Measurements from ENCODE around the gene SERTAD2. TPM values are rescaled to one million over a fixed set of nuclear protein-coding genes. Genes with fewer than 3 reads are reported as not detected.

The SERTAD2 gene
- total RNA-seq, 1 experiment from 2014 or later: 6.6 TPM

DNA sequence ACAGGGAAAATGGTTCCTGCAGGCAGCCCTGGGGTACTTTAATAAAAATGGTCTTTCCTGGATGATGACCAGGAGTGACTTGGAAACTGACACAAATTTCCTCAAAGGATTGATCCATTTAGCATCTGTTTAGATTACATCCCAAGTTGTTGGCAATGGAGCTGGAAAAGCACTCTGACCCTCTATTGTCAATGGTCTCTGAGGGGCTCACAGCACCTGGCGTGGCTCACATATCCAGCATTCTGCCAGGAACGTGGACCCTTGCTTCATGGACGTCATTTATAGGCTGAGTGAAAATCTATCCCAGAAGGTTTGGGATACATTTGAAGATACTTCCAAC, 43.8 kb downstream of the SERTAD2 start:
- DNase-seq (ENCODE audit: low spot score): no peak

GRCh38 chr2:64609227-64609941, 44.3 kb downstream of the SERTAD2 start:
- DNase-seq (ENCODE audit: low spot score): peak; percentile 64

- no peak for DNase-seq (ENCODE audit: low spot score)
Observed at GRCh38 chr2:64608867-64609226, 44.9 kb downstream of the SERTAD2 start.

DNA sequence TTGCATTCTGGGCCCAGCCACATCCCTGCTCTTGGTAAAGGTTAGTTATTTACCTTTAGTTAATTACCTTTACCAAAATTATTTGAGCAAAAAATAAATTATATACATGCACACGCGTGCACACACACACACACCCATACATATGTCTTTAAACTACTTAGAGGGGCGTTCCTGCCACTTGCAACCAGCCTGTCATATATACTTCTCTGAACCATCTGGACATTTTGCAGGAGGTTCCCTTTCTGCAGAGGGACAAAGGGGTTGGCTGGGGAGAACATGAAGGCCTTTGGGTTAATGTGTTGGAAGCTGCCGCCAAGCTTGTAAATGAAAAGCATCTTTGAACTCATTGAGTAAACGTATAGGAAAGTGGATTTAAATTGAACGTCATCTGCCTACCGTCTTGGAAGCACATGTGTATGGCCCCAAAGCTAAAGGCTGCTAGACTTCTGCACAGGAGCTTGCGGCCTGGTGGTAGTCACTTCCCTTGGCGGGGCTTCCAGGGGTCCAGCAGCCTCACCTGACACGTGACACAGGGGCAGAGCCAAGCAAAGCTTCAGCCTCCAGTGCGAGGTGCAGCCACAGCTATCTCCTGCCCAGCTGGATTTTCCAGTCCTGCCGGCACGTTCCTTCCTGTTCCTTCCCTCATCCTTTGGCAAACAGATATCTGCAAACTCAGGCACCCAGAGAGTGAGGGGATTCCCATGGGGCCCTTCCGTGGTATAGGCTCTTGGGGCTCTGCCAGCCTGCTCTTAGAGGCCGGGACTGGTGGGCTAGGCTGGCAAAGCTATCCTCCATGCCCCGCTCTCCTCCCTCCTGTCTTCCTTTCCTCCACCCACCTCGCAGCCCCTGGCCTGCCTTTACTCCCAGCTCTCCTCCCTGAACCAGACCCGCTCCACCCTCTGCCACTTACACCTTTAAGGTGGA, 46.1 kb downstream of the SERTAD2 start:
- DNase-seq (ENCODE audit: low spot score): peak; percentile 90

DNA sequence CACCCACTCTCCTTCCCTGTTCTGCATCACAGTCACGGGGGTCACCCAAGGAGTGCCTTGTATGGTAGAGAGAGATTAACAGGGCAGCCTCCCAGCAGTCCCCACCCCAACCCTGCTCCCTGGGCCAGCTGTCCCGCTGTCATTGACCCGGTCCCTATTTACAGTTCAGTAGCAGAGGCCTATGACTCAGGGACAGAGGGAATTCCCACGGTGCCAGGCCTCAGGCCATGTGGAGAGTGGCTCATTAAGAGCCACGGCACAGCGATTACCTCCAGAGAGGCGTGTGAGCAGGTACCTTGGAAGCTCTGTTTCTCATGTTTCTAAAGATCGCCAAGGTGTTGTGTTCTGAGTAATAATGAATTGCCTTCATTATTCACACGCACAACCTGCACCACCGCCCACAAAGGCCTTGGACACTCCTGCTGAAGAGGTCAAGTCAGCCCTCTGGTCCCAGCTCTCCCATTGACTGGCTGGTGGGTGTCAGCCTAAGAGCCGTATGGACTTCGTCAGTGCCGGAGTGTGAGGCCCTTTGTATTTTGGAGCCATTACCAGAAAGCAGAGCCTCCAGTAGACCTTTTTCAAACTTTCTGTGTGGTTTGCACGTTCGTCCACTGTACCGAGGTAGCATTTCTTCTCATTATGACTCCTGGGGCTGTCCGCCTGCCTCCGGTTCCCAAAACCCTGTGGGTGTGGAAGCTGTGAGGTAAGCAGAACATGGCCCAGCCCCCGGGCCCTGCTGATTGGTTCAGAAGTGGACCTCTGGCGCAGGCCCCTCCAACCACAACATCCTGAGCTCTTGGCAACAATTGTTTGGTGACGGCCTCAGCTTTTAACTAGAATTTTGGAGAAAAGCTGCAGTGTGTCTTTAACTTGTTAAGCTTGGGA, 47.0 kb downstream of the SERTAD2 start:
- DNase-seq (ENCODE audit: low spot score): peak; percentile 77

- no peak for DNase-seq (ENCODE audit: low spot score)
Observed at GRCh38 chr2:64605991-64606478, 47.7 kb downstream of the SERTAD2 start.

DNA sequence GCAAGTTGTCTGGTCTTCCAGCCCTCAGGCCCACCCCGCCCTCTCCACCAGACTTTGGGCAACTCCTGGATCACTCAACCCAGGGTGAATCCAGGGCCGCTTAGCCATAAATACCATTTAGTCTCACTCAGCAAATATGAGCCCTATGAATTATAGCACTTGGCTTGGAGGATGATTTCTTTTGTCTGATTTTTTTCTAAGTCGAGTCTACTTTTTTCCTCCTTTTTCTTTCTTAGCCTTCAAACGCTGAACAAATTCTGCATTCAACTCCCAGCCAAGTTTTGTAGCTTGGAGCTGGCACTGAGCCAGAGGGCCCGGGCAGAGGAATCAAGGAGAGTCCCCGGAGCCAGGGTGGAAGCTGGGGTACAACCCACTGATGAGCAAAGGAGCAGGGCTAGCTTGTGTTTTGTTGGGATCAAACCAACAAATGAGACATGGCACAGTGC, 48.7 kb downstream of the SERTAD2 start:
- DNase-seq (ENCODE audit: low spot score): no peak

- DNase-seq (ENCODE audit: low spot score): no peak
Observed at GRCh38 chr2:64604155-64604554, 49.6 kb downstream of the SERTAD2 start.

- DNase-seq (ENCODE audit: low spot score): no peak
Observed at GRCh38 chr2:64602436-64602835, 51.3 kb downstream of the SERTAD2 start.

GRCh38 chr2:64601785-64602391, 51.8 kb downstream of the SERTAD2 start:
- DNase-seq (ENCODE audit: low spot score): no peak

DNA sequence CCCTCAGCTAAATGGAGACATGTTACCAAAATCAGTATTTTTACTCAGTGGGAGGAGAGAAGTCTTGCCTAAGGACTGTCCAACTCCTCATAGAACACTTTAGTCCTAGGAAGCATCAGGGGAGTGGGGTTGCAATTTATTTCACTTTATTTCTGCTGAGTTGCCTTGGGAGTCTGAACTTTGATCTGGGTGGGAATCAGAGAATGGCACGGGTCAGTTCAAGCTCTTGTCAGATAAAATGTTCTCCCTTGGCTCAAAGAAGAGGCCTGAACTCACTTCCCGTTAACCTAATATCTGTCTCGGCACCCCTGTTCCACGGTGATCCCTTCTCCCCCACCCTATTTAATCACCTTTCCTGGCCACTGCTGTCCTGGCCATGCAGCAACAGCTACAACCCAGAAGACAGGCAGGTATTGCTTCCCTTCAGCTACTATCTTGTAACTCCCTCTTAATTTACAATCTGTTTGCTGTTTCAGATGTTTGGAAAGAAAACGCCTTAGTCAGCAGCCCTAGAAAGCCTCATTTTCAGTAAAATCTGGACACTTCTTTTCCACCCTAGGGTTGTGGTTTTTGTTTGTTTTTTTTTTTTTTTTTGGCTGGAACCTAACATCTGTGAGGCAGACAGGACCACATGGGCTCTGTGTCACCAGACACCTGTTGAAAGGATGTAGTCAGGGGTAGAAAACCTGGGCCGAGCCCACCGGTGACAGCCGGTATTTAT, 52.5 kb downstream of the SERTAD2 start:
- peak; percentile 44 for DNase-seq (ENCODE audit: low spot score)

DNA sequence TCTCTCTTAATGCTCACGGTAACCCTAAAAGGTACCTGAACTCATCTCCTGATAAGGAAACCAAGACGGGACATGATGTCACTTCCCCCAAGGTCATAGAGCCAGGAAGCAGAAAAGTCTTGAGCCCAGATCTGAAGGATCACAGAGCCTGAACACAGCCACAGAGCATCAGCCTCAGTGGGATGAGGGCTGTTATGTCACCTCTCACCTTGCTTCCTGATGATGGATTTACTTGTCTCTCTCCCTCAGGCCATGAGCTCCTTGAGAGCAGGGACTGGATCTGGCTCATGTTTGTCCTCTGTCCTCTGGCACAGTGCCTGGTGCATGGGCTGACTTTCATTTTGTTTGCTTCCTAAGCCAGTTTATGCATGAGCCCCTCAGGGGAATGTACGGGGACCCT, 54.2 kb downstream of the SERTAD2 start:
- DNase-seq (ENCODE audit: low spot score): no peak

GRCh38 chr2:64598226-64598625, 55.5 kb downstream of the SERTAD2 start:
- DNase-seq (ENCODE audit: low spot score): no peak

- DNase-seq (ENCODE audit: low spot score): peak; percentile 66
Observed at GRCh38 chr2:64595397-64596176, 58.1 kb downstream of the SERTAD2 start.

- no peak for DNase-seq (ENCODE audit: low spot score)
Observed at GRCh38 chr2:64594226-64594989, 59.3 kb downstream of the SERTAD2 start.

- DNase-seq (ENCODE audit: low spot score): no peak
Observed at GRCh38 chr2:64593035-64593655, 60.6 kb downstream of the SERTAD2 start.

GRCh38 chr2:64591188-64591587, 62.5 kb downstream of the SERTAD2 start:
- DNase-seq (ENCODE audit: low spot score): no peak

DNA sequence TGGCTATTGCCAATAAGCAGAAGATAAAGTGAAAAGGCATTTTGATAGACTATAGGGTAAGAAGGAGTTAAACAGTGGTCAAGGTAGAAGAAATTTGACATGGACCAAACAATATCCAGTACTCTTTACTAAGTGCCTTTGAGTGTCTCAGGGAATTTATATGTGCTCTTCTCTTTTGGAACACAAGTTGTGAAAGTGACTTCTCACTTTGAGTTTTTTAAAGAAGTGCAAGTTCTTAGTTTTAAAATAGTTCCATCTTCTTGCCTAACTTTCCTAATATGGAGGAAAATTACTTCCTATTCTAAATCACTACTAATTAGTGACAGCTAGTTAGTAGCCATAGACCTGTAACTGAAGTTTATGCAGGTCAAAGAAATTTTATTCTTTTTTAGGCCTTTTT, 66.2 kb downstream of the SERTAD2 start:
- DNase-seq (ENCODE audit: low spot score): no peak

All from HT-29 (cell line).